Activated naive CD4-positive, alpha-beta T cell treated with anti-CD3 and anti-CD28 coated beads, Interleukin-2, amount 50 U/mL, for 72 hours (primary cell): ENCODE measurements around the gene OSBPL2. TPM values are rescaled to one million over a fixed set of nuclear protein-coding genes. Genes with fewer than 3 reads are reported as not detected.

Experiments
- ATAC-seq, 2 donors: fragments of 150-1000 bp; cut with Tn5 transposase; 2 replicates each; pipeline ENCODE4 v1.10.0; 2021; ENCODE audit warnings: mild to moderate bottlenecking in 2 of 2, moderate library complexity in 2 of 2
- DNase-seq, 2 donors: peaks; one replicate each; pipeline ENCODE4 v3.0.0; 2021 to 2022; ENCODE audit warnings: low spot score in 2 of 2
- H3K27ac Mint-ChIP-seq, 2 donors: one replicate each; pipeline ENCODE4 v1.8.0; 2022; ENCODE audit warnings: mild to moderate bottlenecking in 2 of 2, mixed read lengths in 2 of 2
- H3K36me3 Mint-ChIP-seq, 2 donors: one replicate each; pipeline ENCODE4 v1.8.0; 2022; ENCODE audit warnings: mixed read lengths in 2 of 2
- H3K9me3 Mint-ChIP-seq, 2 donors: one replicate each; pipeline ENCODE4 v1.8.0; 2022; ENCODE audit warnings: mixed read lengths in 2 of 2
- total RNA-seq, 2 donors: library from RNA; stranded (reverse); gene quantifications; one replicate each; pipeline ENCODE4 v1.2.3, GENCODE V29; 2022

The OSBPL2 gene
- total RNA-seq, 2 donors from 2014 or later: 30.0 to 49.5 TPM

- no peaks in the 10 kb centered on the region for H3K9me3 Mint-ChIP-seq
- ATAC-seq (no peak), DNase-seq (no peak)
- H3K27ac Mint-ChIP-seq: no peak overlapping the region
- H3K36me3 Mint-ChIP-seq: no peaks in the 10 kb centered on the region
These were observed 42.0 kb downstream of the OSBPL2 start for GRCh38 chr20:62280303-62280702.

GRCh38 chr20:62281161-62281933 is 43.0 kb downstream of the OSBPL2 start:
- DNase-seq (no peak), ATAC-seq (no peak)
- Mint-ChIP-seq H3K27ac (no peak overlapping the region), H3K36me3 (no peaks in the 10 kb centered on the region), H3K9me3 (no peaks in the 10 kb centered on the region)

GRCh38 chr20:62282103-62282502 is 43.8 kb downstream of the OSBPL2 start:
- no peaks in the 10 kb centered on the region for H3K36me3 Mint-ChIP-seq
- ATAC-seq (no peak), DNase-seq (no peak)
- no peak overlapping the region for H3K27ac Mint-ChIP-seq
- no peaks in the 10 kb centered on the region for H3K9me3 Mint-ChIP-seq

- no peak for ATAC-seq
- H3K9me3 Mint-ChIP-seq: no peaks in the 10 kb centered on the region
- H3K36me3 Mint-ChIP-seq: no peaks in the 10 kb centered on the region
- no peak overlapping the region for H3K27ac Mint-ChIP-seq
- no peak for DNase-seq
These were observed 44.7 kb downstream of the OSBPL2 start for GRCh38 chr20:62282877-62283503.

GRCh38 chr20:62284448-62284847 is 46.1 kb downstream of the OSBPL2 start:
- no peak for ATAC-seq
- H3K9me3 Mint-ChIP-seq: no peaks in the 10 kb centered on the region
- DNase-seq: no peak
- no peak overlapping the region for H3K27ac Mint-ChIP-seq
- H3K36me3 Mint-ChIP-seq: no peaks in the 10 kb centered on the region

GRCh38 chr20:62285151-62285550 is 46.8 kb downstream of the OSBPL2 start:
- no peak overlapping the region for H3K27ac Mint-ChIP-seq
- no peak for ATAC-seq
- no peak for DNase-seq
- H3K9me3 Mint-ChIP-seq: no peaks in the 10 kb centered on the region
- no peaks in the 10 kb centered on the region for H3K36me3 Mint-ChIP-seq

GRCh38 chr20:62285722-62286121 is 47.4 kb downstream of the OSBPL2 start:
- DNase-seq (no peak), ATAC-seq (no peak)
- Mint-ChIP-seq H3K27ac (no peak overlapping the region), H3K36me3 (no peaks in the 10 kb centered on the region), H3K9me3 (no peaks in the 10 kb centered on the region)

GRCh38 chr20:62286493-62287064 is 48.3 kb downstream of the OSBPL2 start:
- ATAC-seq (no peak), DNase-seq (no peak)
- Mint-ChIP-seq H3K27ac (peak overlapping the region in 1 of 2 donors; percentile 55), H3K9me3 (no peaks in the 10 kb centered on the region), H3K36me3 (no peaks in the 10 kb centered on the region)

- Mint-ChIP-seq H3K9me3 (no peaks in the 10 kb centered on the region), H3K36me3 (no peaks in the 10 kb centered on the region), H3K27ac (no peak overlapping the region)
- ATAC-seq (no peak), DNase-seq (no peak)
These were observed 48.8 kb downstream of the OSBPL2 start for GRCh38 chr20:62287129-62287528.

- H3K27ac Mint-ChIP-seq: peak overlapping the region; percentile 6 to 75
- DNase-seq (no peak), ATAC-seq (no peak)
- H3K9me3 Mint-ChIP-seq: no peaks in the 10 kb centered on the region
- no peaks in the 10 kb centered on the region for H3K36me3 Mint-ChIP-seq
These were observed 49.6 kb downstream of the OSBPL2 start for GRCh38 chr20:62287759-62288534.

- Mint-ChIP-seq H3K9me3 (no peaks in the 10 kb centered on the region), H3K36me3 (no peaks in the 10 kb centered on the region), H3K27ac (peak overlapping the region; percentile 1 to 91)
- DNase-seq: no peak
- ATAC-seq: no peak
These were observed 50.3 kb downstream of the OSBPL2 start for GRCh38 chr20:62288535-62289105.

GRCh38 chr20:62289131-62289530 is 50.8 kb downstream of the OSBPL2 start:
- ATAC-seq (no peak), DNase-seq (no peak)
- Mint-ChIP-seq H3K36me3 (no peaks in the 10 kb centered on the region), H3K27ac (peak overlapping the region; percentile 1 to 91), H3K9me3 (no peaks in the 10 kb centered on the region)

GRCh38 chr20:62289898-62290297 is 51.6 kb downstream of the OSBPL2 start:
- H3K27ac Mint-ChIP-seq: no peak overlapping the region

GRCh38 chr20:62291251-62292066 is 53.1 kb downstream of the OSBPL2 start:
- DNase-seq: no peak
- Mint-ChIP-seq H3K9me3 (no peaks in the 10 kb centered on the region), H3K36me3 (no peaks in the 10 kb centered on the region), H3K27ac (peak overlapping the region; percentile 63 to 79)
- no peak for ATAC-seq

More at GRCh38 chr20:62289898-62290297, 51.6 kb downstream of the OSBPL2 start:
- Mint-ChIP-seq H3K9me3 (no peaks in the 10 kb centered on the region), H3K36me3 (no peaks in the 10 kb centered on the region)
- ATAC-seq (no peak), DNase-seq (no peak)

GRCh38 chr20:62292108-62292507 is 53.8 kb downstream of the OSBPL2 start:
- ATAC-seq: no peak
- H3K27ac Mint-ChIP-seq: no peak overlapping the region
- no peaks in the 10 kb centered on the region for H3K9me3 Mint-ChIP-seq
- H3K36me3 Mint-ChIP-seq: no peaks in the 10 kb centered on the region
- no peak for DNase-seq
